DMS79 treated with DMSO at 0.1 percent for 48 hours (cell line): Measurements from ENCODE around the gene NAPEPLD.
"Not testable (repeated sequence)": the region's sequence is repeated elsewhere in the genome, so short reads cannot be mapped to it uniquely, and the experiment has no call there.

Experiments used
- DNase-seq: peaks from one replicate; lab custom pipeline; 2025; lab: John Stamatoyannopoulos, UW

The NAPEPLD gene

GRCh38 chr7:103144754-103145153 is 4.1 kb downstream of the NAPEPLD start:
- DNase-seq, result not testable (repeated sequence)

- DNase-seq, result no peak
Measured at GRCh38 chr7:103143868-103144267, 5.0 kb downstream of the NAPEPLD start.

GRCh38 chr7:103142494-103142893 is 6.4 kb downstream of the NAPEPLD start:
- DNase-seq, result no peak

GRCh38 chr7:103141753-103142404 is 7.0 kb downstream of the NAPEPLD start:
- DNase-seq, result no peak

- DNase-seq, result no peak
Measured at GRCh38 chr7:103140685-103141084, 8.2 kb downstream of the NAPEPLD start.

- no peak for DNase-seq
Measured at GRCh38 chr7:103140061-103140460, 8.8 kb downstream of the NAPEPLD start.

- no peak for DNase-seq
Measured at GRCh38 chr7:103134836-103135554, 13.9 kb downstream of the NAPEPLD start.

GRCh38 chr7:103132995-103133688 is 15.8 kb downstream of the NAPEPLD start:
- DNase-seq, result no peak

GRCh38 chr7:103130901-103131624 is 17.8 kb downstream of the NAPEPLD start:
- no peak for DNase-seq

GRCh38 chr7:103129702-103130549 is 19.0 kb downstream of the NAPEPLD start:
- DNase-seq, result no peak

- DNase-seq, result no peak
Measured at GRCh38 chr7:103127006-103127405, 21.9 kb downstream of the NAPEPLD start.

GRCh38 chr7:103124429-103124979 is 24.4 kb downstream of the NAPEPLD start:
- DNase-seq, result no peak

GRCh38 chr7:103123529-103123928 is 25.4 kb downstream of the NAPEPLD start:
- DNase-seq, result no peak

- no peak for DNase-seq
Measured at GRCh38 chr7:103121641-103122040, 27.3 kb downstream of the NAPEPLD start.

- no peak for DNase-seq
Measured at GRCh38 chr7:103120362-103120761, 28.5 kb downstream of the NAPEPLD start.

- DNase-seq, result no peak
Measured at GRCh38 chr7:103119791-103120291, 29.1 kb downstream of the NAPEPLD start.

- DNase-seq, result no peak
Measured at GRCh38 chr7:103117465-103117864, 31.4 kb downstream of the NAPEPLD start.

- DNase-seq, result no peak
Measured at GRCh38 chr7:103116991-103117390, 31.9 kb downstream of the NAPEPLD start.

GRCh38 chr7:103116511-103116910 is 32.4 kb downstream of the NAPEPLD start:
- no peak for DNase-seq

- DNase-seq, result no peak
Measured at GRCh38 chr7:103115771-103116170, 33.1 kb downstream of the NAPEPLD start.

GRCh38 chr7:103114576-103115008 is 34.3 kb downstream of the NAPEPLD start:
- no peak for DNase-seq
